Measurements from ENCODE around the gene EXO1.

DNA sequence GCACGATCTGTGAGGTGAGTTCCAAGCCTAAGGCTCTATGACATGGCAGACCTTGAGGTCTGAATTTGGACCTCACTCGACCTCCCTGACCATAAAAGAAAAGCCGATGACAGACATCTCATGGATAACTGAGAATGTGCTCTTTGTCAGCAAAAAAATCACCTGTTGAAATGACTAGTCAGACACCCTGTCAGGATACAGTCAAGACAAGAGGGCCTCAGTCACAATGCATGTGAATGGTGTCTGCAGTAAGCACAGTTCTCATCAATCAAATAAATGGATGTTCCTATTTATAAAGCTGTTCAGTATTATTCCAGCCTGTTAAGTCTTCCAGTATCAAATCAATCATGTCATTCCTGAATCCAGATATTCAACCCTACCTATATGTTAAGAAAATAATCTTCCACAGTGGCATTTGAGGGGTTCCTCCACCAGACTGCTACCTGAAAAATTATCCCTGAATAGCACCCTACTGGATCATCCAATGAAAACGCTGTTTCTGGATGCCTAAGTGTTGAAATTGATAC lies 28.6 kb upstream of the EXO1 start:
- TF ChIP-seq, protein P1, sequence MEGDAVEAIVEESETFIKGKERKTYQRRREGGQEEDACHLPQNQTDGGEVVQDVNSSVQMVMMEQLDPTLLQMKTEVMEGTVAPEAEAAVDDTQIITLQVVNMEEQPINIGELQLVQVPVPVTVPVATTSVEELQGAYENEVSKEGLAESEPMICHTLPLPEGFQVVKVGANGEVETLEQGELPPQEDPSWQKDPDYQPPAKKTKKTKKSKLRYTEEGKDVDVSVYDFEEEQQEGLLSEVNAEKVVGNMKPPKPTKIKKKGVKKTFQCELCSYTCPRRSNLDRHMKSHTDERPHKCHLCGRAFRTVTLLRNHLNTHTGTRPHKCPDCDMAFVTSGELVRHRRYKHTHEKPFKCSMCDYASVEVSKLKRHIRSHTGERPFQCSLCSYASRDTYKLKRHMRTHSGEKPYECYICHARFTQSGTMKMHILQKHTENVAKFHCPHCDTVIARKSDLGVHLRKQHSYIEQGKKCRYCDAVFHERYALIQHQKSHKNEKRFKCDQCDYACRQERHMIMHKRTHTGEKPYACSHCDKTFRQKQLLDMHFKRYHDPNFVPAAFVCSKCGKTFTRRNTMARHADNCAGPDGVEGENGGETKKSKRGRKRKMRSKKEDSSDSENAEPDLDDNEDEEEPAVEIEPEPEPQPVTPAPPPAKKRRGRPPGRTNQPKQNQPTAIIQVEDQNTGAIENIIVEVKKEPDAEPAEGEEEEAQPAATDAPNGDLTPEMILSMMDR (IDR thresholded peaks at IDR 0.05) = no peak
- TF ChIP-seq POLR2A (IDR thresholded peaks at IDR 0.05) = no peak

Data from upper lobe of left lung (tissue), 4 donors.